ENCODE measurements around the gene BMP5.

- TF ChIP-seq, protein P1, sequence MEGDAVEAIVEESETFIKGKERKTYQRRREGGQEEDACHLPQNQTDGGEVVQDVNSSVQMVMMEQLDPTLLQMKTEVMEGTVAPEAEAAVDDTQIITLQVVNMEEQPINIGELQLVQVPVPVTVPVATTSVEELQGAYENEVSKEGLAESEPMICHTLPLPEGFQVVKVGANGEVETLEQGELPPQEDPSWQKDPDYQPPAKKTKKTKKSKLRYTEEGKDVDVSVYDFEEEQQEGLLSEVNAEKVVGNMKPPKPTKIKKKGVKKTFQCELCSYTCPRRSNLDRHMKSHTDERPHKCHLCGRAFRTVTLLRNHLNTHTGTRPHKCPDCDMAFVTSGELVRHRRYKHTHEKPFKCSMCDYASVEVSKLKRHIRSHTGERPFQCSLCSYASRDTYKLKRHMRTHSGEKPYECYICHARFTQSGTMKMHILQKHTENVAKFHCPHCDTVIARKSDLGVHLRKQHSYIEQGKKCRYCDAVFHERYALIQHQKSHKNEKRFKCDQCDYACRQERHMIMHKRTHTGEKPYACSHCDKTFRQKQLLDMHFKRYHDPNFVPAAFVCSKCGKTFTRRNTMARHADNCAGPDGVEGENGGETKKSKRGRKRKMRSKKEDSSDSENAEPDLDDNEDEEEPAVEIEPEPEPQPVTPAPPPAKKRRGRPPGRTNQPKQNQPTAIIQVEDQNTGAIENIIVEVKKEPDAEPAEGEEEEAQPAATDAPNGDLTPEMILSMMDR (conservative IDR thresholded peaks at IDR 0.05 in 1 of 2, IDR thresholded peaks at IDR 0.05 in 1 of 2; ENCODE audit: low read depth in 1 of 2, low read length in 2 of 2): no peak
- TF ChIP-seq EZH2 (IDR thresholded peaks at IDR 0.05; ENCODE audit: low read length, missing control alignments): no peak
Observed at GRCh38 chr6:55774286-55775028, 100.9 kb downstream of the BMP5 start.
